Muscle of leg (tissue), 11 donors: ENCODE measurements around the gene ALDH1A1. TPM values are rescaled to one million over a fixed set of nuclear protein-coding genes. Genes with fewer than 3 reads are reported as not detected.

ENCODE experiments used
- DNase-seq: peaks from one replicate; pipeline ENCODE4 v3.0.0; 2013
- H3K27ac ChIP-seq: one replicate; pipeline ENCODE4 v1.5.1; 2013; ENCODE audit warnings: mild to moderate bottlenecking, low read length, control low read depth
- H3K27me3 ChIP-seq: one replicate; pipeline ENCODE4 v1.6.1; 2013; ENCODE audit warnings: low read length; ENCODE audit not compliant: control insufficient read depth, insufficient read depth
- H3K36me3 ChIP-seq: one replicate; pipeline ENCODE4 v1.6.1; 2013; ENCODE audit warnings: low read length; ENCODE audit not compliant: control insufficient read depth, insufficient read depth
- H3K4me1 ChIP-seq: one replicate; pipeline ENCODE4 v1.6.1; 2013; ENCODE audit warnings: low read length; ENCODE audit not compliant: control insufficient read depth, insufficient read depth
- H3K4me3 ChIP-seq: one replicate; pipeline ENCODE4 v1.5.1; 2013; ENCODE audit warnings: low read length, control low read depth
- H3K9me3 ChIP-seq: replicated peaks from 2 replicates; pipeline ENCODE4 v1.6.1; 2013; ENCODE audit warnings: low read depth, low read length; ENCODE audit not compliant: control insufficient read depth
- WGBS: methylation state at CpG from one replicate; pipeline ENCODE4 v1.1.5; 2013; ENCODE audit warnings: missing lambda C conversion rate; ENCODE audit not compliant: insufficient coverage; 5-methylcytosine and 5-hydroxymethylcytosine counted together
- polyA plus RNA-seq, 8 donors: library from polyadenylated mRNA; unstranded; fragments of 120-200 nt; gene quantifications; one replicate each; pipeline versions ENCODE4 v1.2.1 to v1.2.3, GENCODE V29; 2013; ENCODE audit warnings: inconsistent platforms in 1 of 8, low replicate concordance in 1 of 8; ENCODE audit not compliant: insufficient read length in 8 of 8, insufficient read depth in 1 of 8
- total RNA-seq: library from RNA; stranded (reverse); fragments of 120-200 nt; gene quantifications from one replicate; pipeline ENCODE4 v1.2.4, GENCODE V29; 2013

Gene ALDH1A1
- total and polyA plus RNA-seq, 9 donors = 16.7 to 38.0 (median 31.7) TPM

GRCh38 chr9:72980600-72981265 lies 27.9 kb upstream of the ALDH1A1 start:
- no peak overlapping the region for H3K4me3 ChIP-seq
- H3K27me3 ChIP-seq = no peaks in the 10 kb centered on the region
- H3K36me3 ChIP-seq = no peaks in the 10 kb centered on the region
- H3K4me1 ChIP-seq = no peaks in the 10 kb centered on the region
- no CpG with 5 or more reads among the region's 12 CpGs for WGBS
- H3K27ac ChIP-seq = no peak overlapping the region
- DNase-seq = no peak
- H3K9me3 ChIP-seq = no peaks in the 10 kb centered on the region

- no CpG with 5 or more reads among the region's 2 CpGs for WGBS
Observed at GRCh38 chr9:72980183-72980582, 27.3 kb upstream of the ALDH1A1 start.

GRCh38 chr9:72979405-72980100 lies 26.7 kb upstream of the ALDH1A1 start:
- Histone ChIP-seq H3K4me1 (no peaks in the 10 kb centered on the region), H3K4me3 (no peak overlapping the region), H3K27me3 (no peaks in the 10 kb centered on the region), H3K27ac (no peak overlapping the region), H3K9me3 (no peaks in the 10 kb centered on the region), H3K36me3 (no peaks in the 10 kb centered on the region)
- DNase-seq = no peak
- WGBS = no CpG with 5 or more reads among the region's 1 CpG

More at GRCh38 chr9:72980183-72980582, 27.3 kb upstream of the ALDH1A1 start:
- H3K9me3 ChIP-seq = no peaks in the 10 kb centered on the region
- H3K4me3 ChIP-seq = no peak overlapping the region
- DNase-seq = no peak
- H3K27ac ChIP-seq = no peak overlapping the region
- H3K36me3 ChIP-seq = no peaks in the 10 kb centered on the region
- no peaks in the 10 kb centered on the region for H3K4me1 ChIP-seq
- no peaks in the 10 kb centered on the region for H3K27me3 ChIP-seq

- H3K4me1 ChIP-seq = no peaks in the 10 kb centered on the region
- H3K36me3 ChIP-seq = no peaks in the 10 kb centered on the region
- no peak overlapping the region for H3K27ac ChIP-seq
- H3K9me3 ChIP-seq = no peaks in the 10 kb centered on the region
- H3K27me3 ChIP-seq = no peaks in the 10 kb centered on the region
- no peak overlapping the region for H3K4me3 ChIP-seq
- WGBS = no CpG with 5 or more reads among the region's 1 CpG
- DNase-seq = peak; percentile 29
Observed at GRCh38 chr9:72978744-72979143, 25.9 kb upstream of the ALDH1A1 start.

- H3K27me3 ChIP-seq = no peaks in the 10 kb centered on the region
- H3K36me3 ChIP-seq = no peaks in the 10 kb centered on the region
- no peak overlapping the region for H3K4me3 ChIP-seq
- H3K4me1 ChIP-seq = no peaks in the 10 kb centered on the region
- no CpG with 5 or more reads among the region's 2 CpGs for WGBS
- DNase-seq = no peak
- H3K9me3 ChIP-seq = no peaks in the 10 kb centered on the region
- no peak overlapping the region for H3K27ac ChIP-seq
Observed at GRCh38 chr9:72977670-72978069, 24.8 kb upstream of the ALDH1A1 start.

- Histone ChIP-seq H3K4me3 (no peak overlapping the region), H3K27me3 (no peaks in the 10 kb centered on the region), H3K9me3 (no peaks in the 10 kb centered on the region), H3K4me1 (no peaks in the 10 kb centered on the region), H3K27ac (no peak overlapping the region), H3K36me3 (no peaks in the 10 kb centered on the region)
- DNase-seq = no peak
Observed at GRCh38 chr9:72974501-72974900, 21.6 kb upstream of the ALDH1A1 start.

- no peak overlapping the region for H3K27ac ChIP-seq
- H3K36me3 ChIP-seq = no peaks in the 10 kb centered on the region
- H3K4me3 ChIP-seq = no peak overlapping the region
- no peaks in the 10 kb centered on the region for H3K27me3 ChIP-seq
- H3K9me3 ChIP-seq = no peaks in the 10 kb centered on the region
- 79% methylated on average over 2 of the region's 2 CpGs for WGBS
- H3K4me1 ChIP-seq = no peaks in the 10 kb centered on the region
- DNase-seq = no peak
Observed at GRCh38 chr9:72972636-72973035, 19.8 kb upstream of the ALDH1A1 start.

- WGBS = 40% methylated on average over 1 of the region's 2 CpGs
- Histone ChIP-seq H3K4me3 (no peak overlapping the region), H3K4me1 (no peaks in the 10 kb centered on the region), H3K9me3 (no peaks in the 10 kb centered on the region), H3K27me3 (no peaks in the 10 kb centered on the region), H3K36me3 (no peaks in the 10 kb centered on the region), H3K27ac (no peak overlapping the region)
- DNase-seq = no peak
Observed at GRCh38 chr9:72971411-72971810, 18.6 kb upstream of the ALDH1A1 start.

GRCh38 chr9:72960446-72960845 lies 7.6 kb upstream of the ALDH1A1 start:
- Histone ChIP-seq H3K4me1 (no peaks in the 10 kb centered on the region), H3K27ac (no peak overlapping the region), H3K9me3 (peaks cover 9% of the 10 kb centered on the region), H3K4me3 (no peak overlapping the region), H3K27me3 (no peaks in the 10 kb centered on the region), H3K36me3 (no peaks in the 10 kb centered on the region)
- peak; percentile 58 for DNase-seq
- WGBS = 76% methylated on average over 3 of the region's 4 CpGs

GRCh38 chr9:72958485-72959281 lies 5.8 kb upstream of the ALDH1A1 start:
- DNase-seq = no peak
- WGBS = 100% methylated on average over 3 of the region's 5 CpGs
- H3K27me3 ChIP-seq = no peaks in the 10 kb centered on the region
- no peak overlapping the region for H3K27ac ChIP-seq
- peaks cover 9% of the 10 kb centered on the region for H3K9me3 ChIP-seq
- H3K4me3 ChIP-seq = no peak overlapping the region
- no peaks in the 10 kb centered on the region for H3K36me3 ChIP-seq
- H3K4me1 ChIP-seq = peaks cover 12% of the 10 kb centered on the region
